ENCODE measurements around the gene ZNF710. TPM values are rescaled to one million over a fixed set of nuclear protein-coding genes. Genes with fewer than 3 reads are reported as not detected.

ZNF710 gene
- total and polyA plus RNA-seq, 2 of the 13 experiments (the other 11 are each of a cell fraction or from before 2014, with no cell fraction given) = 4.7 to 20.6 TPM

DNA sequence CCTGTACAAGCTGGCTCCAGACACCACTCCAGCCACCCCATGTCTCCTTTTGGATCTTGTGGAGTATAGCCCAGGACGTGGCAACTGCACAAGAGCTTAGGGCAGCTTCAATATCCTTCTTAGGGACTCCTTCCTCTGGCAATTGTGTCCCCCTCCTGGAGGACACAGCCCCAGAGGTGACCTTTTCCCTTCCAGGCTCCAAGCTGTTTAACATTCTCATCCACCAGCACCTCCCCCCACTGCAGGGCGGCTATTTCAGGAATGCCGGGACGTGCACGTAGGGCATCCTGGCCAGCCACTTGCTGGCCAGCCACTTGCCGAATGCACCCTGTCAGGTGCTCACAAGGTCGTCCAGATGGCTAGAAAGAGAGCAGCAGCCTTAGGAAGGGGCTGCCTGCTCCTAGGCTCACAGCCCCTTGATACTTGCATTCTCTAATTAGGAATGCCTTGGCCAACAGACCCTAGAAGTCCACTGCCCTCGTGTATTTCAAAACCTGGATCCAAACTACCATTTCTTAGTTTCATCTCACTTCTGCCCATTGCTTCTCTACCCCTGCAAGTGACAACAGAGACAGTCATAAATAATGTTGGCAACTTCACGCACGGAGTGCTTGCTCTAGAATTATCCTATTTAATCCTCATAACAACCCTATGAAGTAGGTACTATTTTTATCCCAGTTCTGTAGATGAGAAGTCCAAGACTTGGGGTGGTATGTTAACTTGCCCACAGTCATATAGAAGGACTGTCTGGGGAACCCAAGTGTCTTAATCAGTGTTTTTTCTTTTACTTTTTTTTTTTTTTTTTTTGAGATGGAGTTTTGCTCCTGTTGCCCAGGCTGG lies 125.7 kb downstream of the ZNF710 start (continued):
- peak; percentile 61; the same call in 1 of the 2 replicates for TF ChIP-seq DPF2 (CRISPR knock-in tag; IDR thresholded peaks at IDR 0.05; ENCODE audit: borderline replicate concordance, low read depth)
- peak; percentile 19 for TF ChIP-seq ASH2L (IDR thresholded peaks at IDR 0.05; ENCODE audit: insufficient read length, low read depth, low read length)
- TF ChIP-seq ZNF564 (CRISPR knock-in tag; IDR thresholded peaks at IDR 0.05) = peak; percentile 54; the same call in 1 of the 2 replicates
- no peak for TF ChIP-seq NR3C1 (CRISPR knock-in tag; IDR thresholded peaks at IDR 0.05)
- TF ChIP-seq GABPA (IDR thresholded peaks at IDR 0.05; ENCODE audit: low read depth, low read length) = no peak
- 0 out of 2 replicates have a peak, but pooled peaks have one; percentile 34 for TF ChIP-seq GABPA (CRISPR knock-in tag; IDR thresholded peaks at IDR 0.05; ENCODE audit: low read depth)
- TF ChIP-seq EP300 (IDR thresholded peaks at IDR 0.05; ENCODE audit: low read depth in 2 of 2, low read length in 2 of 2) = peak in 1 of 2 experiments; percentile 63; a peak in 2 of 4 replicates
- TF ChIP-seq EP300 (CRISPR knock-in tag; IDR thresholded peaks at IDR 0.05; ENCODE audit: borderline replicate concordance) = peak; percentile 62; the same call in 1 of the 2 replicates
- TF ChIP-seq SOX13 (IDR thresholded peaks at IDR 0.05) = no peak
- TF ChIP-seq SOX13 (CRISPR knock-in tag; conservative IDR thresholded peaks at IDR 0.05 in 1 of 2, IDR thresholded peaks at IDR 0.05 in 1 of 2) = peak in 1 of 2 experiments; percentile 71; a peak in 1 of 4 replicates
- no peak for TF ChIP-seq ZNF550 (CRISPR knock-in tag; IDR thresholded peaks at IDR 0.05; ENCODE audit: borderline replicate concordance)
- peak; percentile 57; the same call in 1 of the 2 replicates for TF ChIP-seq ZNF558 (CRISPR knock-in tag; IDR thresholded peaks at IDR 0.05; ENCODE audit: borderline replicate concordance)
- peak; percentile 81 for TF ChIP-seq HOXA3 (CRISPR knock-in tag; IDR thresholded peaks at IDR 0.05)
- TF ChIP-seq HNF4A (CRISPR knock-in tag; IDR thresholded peaks at IDR 0.05) = peak; percentile 48
- no peak for TF ChIP-seq CEBPB (IDR thresholded peaks at IDR 0.05; ENCODE audit: borderline replicate concordance, low read depth, low read length)
- TF ChIP-seq, protein P1, sequence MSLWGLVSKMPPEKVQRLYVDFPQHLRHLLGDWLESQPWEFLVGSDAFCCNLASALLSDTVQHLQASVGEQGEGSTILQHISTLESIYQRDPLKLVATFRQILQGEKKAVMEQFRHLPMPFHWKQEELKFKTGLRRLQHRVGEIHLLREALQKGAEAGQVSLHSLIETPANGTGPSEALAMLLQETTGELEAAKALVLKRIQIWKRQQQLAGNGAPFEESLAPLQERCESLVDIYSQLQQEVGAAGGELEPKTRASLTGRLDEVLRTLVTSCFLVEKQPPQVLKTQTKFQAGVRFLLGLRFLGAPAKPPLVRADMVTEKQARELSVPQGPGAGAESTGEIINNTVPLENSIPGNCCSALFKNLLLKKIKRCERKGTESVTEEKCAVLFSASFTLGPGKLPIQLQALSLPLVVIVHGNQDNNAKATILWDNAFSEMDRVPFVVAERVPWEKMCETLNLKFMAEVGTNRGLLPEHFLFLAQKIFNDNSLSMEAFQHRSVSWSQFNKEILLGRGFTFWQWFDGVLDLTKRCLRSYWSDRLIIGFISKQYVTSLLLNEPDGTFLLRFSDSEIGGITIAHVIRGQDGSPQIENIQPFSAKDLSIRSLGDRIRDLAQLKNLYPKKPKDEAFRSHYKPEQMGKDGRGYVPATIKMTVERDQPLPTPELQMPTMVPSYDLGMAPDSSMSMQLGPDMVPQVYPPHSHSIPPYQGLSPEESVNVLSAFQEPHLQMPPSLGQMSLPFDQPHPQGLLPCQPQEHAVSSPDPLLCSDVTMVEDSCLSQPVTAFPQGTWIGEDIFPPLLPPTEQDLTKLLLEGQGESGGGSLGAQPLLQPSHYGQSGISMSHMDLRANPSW (CRISPR knock-in tag; IDR thresholded peaks at IDR 0.05; ENCODE audit: borderline replicate concordance) = peak; percentile 67; the same call in 1 of the 2 replicates
- 0 out of 2 replicates have a peak, but pooled peaks have one; percentile 59 for TF ChIP-seq MXD3 (CRISPR knock-in tag; IDR thresholded peaks at IDR 0.05)
- no peak for TF ChIP-seq SIX1 (CRISPR knock-in tag; IDR thresholded peaks at IDR 0.05; ENCODE audit: borderline replicate concordance)
- 0 out of 2 replicates have a peak, but pooled peaks have one; percentile 24 for TF ChIP-seq KDM1A (CRISPR knock-in tag; IDR thresholded peaks at IDR 0.05)
- 0 out of 2 replicates have a peak, but pooled peaks have one; percentile 25 for TF ChIP-seq HNF4G (IDR thresholded peaks at IDR 0.05; ENCODE audit: borderline replicate concordance, low read depth, low read length)
- no peak; the same call in 1 of the 2 replicates for TF ChIP-seq HNF4G (CRISPR knock-in tag; IDR thresholded peaks at IDR 0.05; ENCODE audit: borderline replicate concordance, low read depth)
- peak; percentile 93 for TF ChIP-seq RXRB (CRISPR knock-in tag; IDR thresholded peaks at IDR 0.05; ENCODE audit: borderline replicate concordance)
- TF ChIP-seq, protein P2, sequence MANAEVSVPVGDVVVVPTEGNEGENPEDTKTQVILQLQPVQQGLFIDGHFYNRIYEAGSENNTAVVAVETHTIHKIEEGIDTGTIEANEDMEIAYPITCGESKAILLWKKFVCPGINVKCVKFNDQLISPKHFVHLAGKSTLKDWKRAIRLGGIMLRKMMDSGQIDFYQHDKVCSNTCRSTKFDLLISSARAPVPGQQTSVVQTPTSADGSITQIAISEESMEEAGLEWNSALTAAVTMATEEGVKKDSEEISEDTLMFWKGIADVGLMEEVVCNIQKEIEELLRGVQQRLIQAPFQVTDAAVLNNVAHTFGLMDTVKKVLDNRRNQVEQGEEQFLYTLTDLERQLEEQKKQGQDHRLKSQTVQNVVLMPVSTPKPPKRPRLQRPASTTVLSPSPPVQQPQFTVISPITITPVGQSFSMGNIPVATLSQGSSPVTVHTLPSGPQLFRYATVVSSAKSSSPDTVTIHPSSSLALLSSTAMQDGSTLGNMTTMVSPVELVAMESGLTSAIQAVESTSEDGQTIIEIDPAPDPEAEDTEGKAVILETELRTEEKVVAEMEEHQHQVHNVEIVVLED (CRISPR knock-in tag; IDR thresholded peaks at IDR 0.05; ENCODE audit: borderline replicate concordance) = peak; percentile 29; the same call in 1 of the 2 replicates
- 0 out of 2 replicates have a peak, but pooled peaks have one; percentile 31 for TF ChIP-seq ZNF605 (CRISPR knock-in tag; IDR thresholded peaks at IDR 0.05)
- peak; percentile 43; the same call in 1 of the 2 replicates for TF ChIP-seq RCOR2 (CRISPR knock-in tag; IDR thresholded peaks at IDR 0.05)

All from HepG2 (cell line).